ENCODE measurements around the gene MRPL14. TPM values are rescaled to one million over a fixed set of nuclear protein-coding genes. Genes with fewer than 3 reads are reported as not detected.

Gene MRPL14
- total and polyA plus RNA-seq, 10 of the 15 experiments (the other 5 are each of a cell fraction or from before 2014, with no cell fraction given) = 80.5 to 294 (median 122) TPM

DNA sequence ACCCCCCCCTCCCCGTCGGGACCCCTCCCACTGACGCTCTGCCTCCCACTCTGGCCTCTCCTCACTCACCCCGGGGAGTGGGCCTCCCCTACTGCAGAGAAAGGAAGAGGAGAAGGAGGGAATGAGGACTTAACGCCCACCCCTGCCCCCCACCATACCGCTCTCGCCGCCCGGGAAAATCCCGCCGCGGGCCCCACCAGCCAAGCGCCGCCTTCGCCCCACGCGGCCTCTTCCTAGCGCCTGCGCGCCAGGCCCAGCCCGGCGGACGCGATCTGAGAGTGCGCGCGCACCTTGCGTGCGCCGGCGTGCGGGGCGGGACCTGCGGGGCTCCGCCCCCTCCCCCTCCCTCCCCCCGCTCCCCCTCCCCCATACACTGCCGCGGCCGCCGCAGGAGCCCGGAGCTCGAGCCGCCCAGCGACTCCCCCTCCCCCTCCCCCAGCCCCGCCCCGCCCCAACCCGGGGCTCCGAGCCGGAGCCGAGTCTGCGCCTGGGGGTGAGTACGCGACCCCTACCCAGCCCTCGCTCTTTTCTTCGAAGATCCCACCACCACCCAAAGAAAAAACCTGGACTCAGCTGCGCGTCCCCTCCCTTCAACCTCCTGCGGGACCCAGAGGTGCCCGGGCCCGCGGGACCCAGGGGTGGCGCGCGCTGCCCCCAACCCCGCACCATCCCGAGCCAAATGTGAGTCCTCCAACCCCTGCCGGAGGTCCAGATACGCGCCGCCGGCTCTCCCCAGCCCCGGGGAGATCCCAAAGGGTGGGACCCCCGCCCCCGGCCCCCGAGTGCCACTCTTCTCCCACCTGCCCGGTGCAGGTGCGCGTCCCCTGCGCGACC, at the start of gene MRPL14, which contains the start of gene TMEM63B (continued):
- TF ChIP-seq ZBTB40 (IDR thresholded peaks at IDR 0.05; ENCODE audit: borderline replicate concordance) (no peak), POLR2A (IDR thresholded peaks at IDR 0.05; ENCODE audit: low read depth, low read length) (peak; percentile 86), IKZF1 (conservative IDR thresholded peaks at IDR 0.05) (peak; percentile 76; the same call in 1 of the 2 replicates), NBN (IDR thresholded peaks at IDR 0.05) (no peak), NR2F1 (conservative IDR thresholded peaks at IDR 0.05) (no peak), RFX5 (IDR thresholded peaks at IDR 0.05; ENCODE audit: low read depth, low read length) (no peak), HDAC6 (IDR thresholded peaks at IDR 0.05; ENCODE audit: unreplicated experiment) (no peak), CHD4 (IDR thresholded peaks at IDR 0.05) (no peak), CBX3 (IDR thresholded peaks at IDR 0.05; ENCODE audit: borderline replicate concordance, low read depth) (no peak), ATF2 (IDR thresholded peaks at IDR 0.05; ENCODE audit: low read length) (no peak), PML (IDR thresholded peaks at IDR 0.05; ENCODE audit: low read length) (no peak), MEF2A (IDR thresholded peaks at IDR 0.05; ENCODE audit: insufficient read depth, low read depth, low read length) (no peak), LARP7 (IDR thresholded peaks at IDR 0.05) (no peak), NRF1 (conservative IDR thresholded peaks at IDR 0.05; ENCODE audit: low read depth, low read length) (peak; percentile 92), POLR2AphosphoS5 (IDR thresholded peaks at IDR 0.05; ENCODE audit: low read length) (peak; percentile 72; the same call in 1 of the 2 replicates), ELK1 (IDR thresholded peaks at IDR 0.05; ENCODE audit: low read depth, low read length) (no peak), REST (IDR thresholded peaks at IDR 0.05; ENCODE audit: low read depth, low read length) (no peak), CHD2 (IDR thresholded peaks at IDR 0.05; ENCODE audit: borderline replicate concordance, low read depth, low read length) (no peak), EED (IDR thresholded peaks at IDR 0.05; ENCODE audit: low read depth) (no peak)
- TF ChIP-seq, protein P1, sequence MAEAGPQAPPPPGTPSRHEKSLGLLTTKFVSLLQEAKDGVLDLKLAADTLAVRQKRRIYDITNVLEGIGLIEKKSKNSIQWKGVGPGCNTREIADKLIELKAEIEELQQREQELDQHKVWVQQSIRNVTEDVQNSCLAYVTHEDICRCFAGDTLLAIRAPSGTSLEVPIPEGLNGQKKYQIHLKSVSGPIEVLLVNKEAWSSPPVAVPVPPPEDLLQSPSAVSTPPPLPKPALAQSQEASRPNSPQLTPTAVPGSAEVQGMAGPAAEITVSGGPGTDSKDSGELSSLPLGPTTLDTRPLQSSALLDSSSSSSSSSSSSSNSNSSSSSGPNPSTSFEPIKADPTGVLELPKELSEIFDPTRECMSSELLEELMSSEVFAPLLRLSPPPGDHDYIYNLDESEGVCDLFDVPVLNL (IDR thresholded peaks at IDR 0.05; ENCODE audit: low read depth, low read length) = no peak; the same call in 1 of the 2 replicates

Data from GM12878 (cell line).